ENCODE results near the gene CTBP2. TPM values are rescaled to one million over a fixed set of nuclear protein-coding genes. Genes with fewer than 3 reads are reported as not detected.

The CTBP2 gene
- total and polyA plus RNA-seq, 10 of the 15 experiments (the other 5 are each of a cell fraction or from before 2014, with no cell fraction given), result 0.02 to 0.72 (median 0.06) TPM; not detected in 2

- no TSS peak for BruUV-seq (replicated peaks)
- H2AFZ ChIP-seq (ENCODE audit: control insufficient read depth, low read depth, low read length), result no peak overlapping the region
- H3K27ac ChIP-seq (ENCODE audit: control insufficient read depth, insufficient read depth), result no peak overlapping the region
Observed at GRCh38 chr10:125006188-125006680, 154.1 kb downstream of the CTBP2 start.

More at GRCh38 chr10:125006188-125006680, 154.1 kb downstream of the CTBP2 start:
- Histone ChIP-seq H3K4me3 (no peak overlapping the region), H3K4me1 (ENCODE audit: control insufficient read depth, insufficient read depth, low read length) (no peaks in the 10 kb centered on the region), H3K79me2 (ENCODE audit: control insufficient read depth, insufficient read depth, low read length) (no peaks in the 10 kb centered on the region), H4K20me1 (ENCODE audit: control insufficient read depth, insufficient read depth) (no peaks in the 10 kb centered on the region), H3K36me3 (ENCODE audit: control insufficient read depth in 2 of 2, insufficient read depth in 2 of 2, low read length in 1 of 2) (no peaks in the 10 kb centered on the region), H3K9ac (ENCODE audit: control insufficient read depth, insufficient read depth, low read length) (no peak overlapping the region), H3K4me2 (ENCODE audit: control insufficient read depth, insufficient read depth) (no peak overlapping the region), H3K9me3 (replicated peaks; ENCODE audit: control insufficient read depth, insufficient read depth, low read length) (no peaks in the 10 kb centered on the region), H3K27me3 (replicated peaks in 1 of 2; ENCODE audit: control insufficient read depth in 2 of 2, insufficient read depth in 2 of 2, low read length in 1 of 2) (no peaks in the 10 kb centered on the region)
- ChIA-PET POLR2A (no interaction called here), CTCF (no interaction called here), RAD21 (ENCODE audit: unreplicated experiment) (no interaction called here), SMC1A (ENCODE audit: uncharacterized antibody, unreplicated experiment) (interaction anchor here (0.6 kb wide), 1 partner anchor 226 kb away, joined by 3 read pairs; no protein-coding TSS in a partner anchor)
- 41% methylated on average over 9 of the region's 9 CpGs for WGBS (ENCODE audit: insufficient coverage, insufficient replicate concordance, low lambda C conversion rate, missing lambda C conversion rate)
- no peak for FAIRE-seq
- TF ChIP-seq BCL3 (IDR thresholded peaks at IDR 0.05; ENCODE audit: borderline replicate concordance, insufficient read depth, low read depth, low read length, poor library complexity, severe bottlenecking) (no peak), ZBTB11 (CRISPR knock-in tag; IDR thresholded peaks at IDR 0.05) (no peak)
- no peak for DNase-seq (ENCODE audit: low read depth, low spot score)
- intact Hi-C loops (cut with micrococcal nuclease; ENCODE audit: unreplicated experiment), result no loop called here
- in situ Hi-C loops (cut with MboI), result no loop called here
- no peak for ATAC-seq

Measured in GM12878 (cell line).